NCI-H1105 treated with DMSO at 0.1 percent for 48 hours (cell line): ENCODE results near the gene SPDL1.
"Not testable (repeated sequence)": the region's sequence is repeated elsewhere in the genome, so short reads cannot be mapped to it uniquely, and the experiment has no call there.

Experiments
- DNase-seq: peaks from one replicate; lab custom pipeline; 2025; lab: John Stamatoyannopoulos, UW

SPDL1 gene

GRCh38 chr5:169574134-169574646 is 9.4 kb upstream of the SPDL1 start:
- DNase-seq, result no peak

- no peak for DNase-seq
These were observed 7.4 kb upstream of the SPDL1 start for GRCh38 chr5:169576181-169576598.

GRCh38 chr5:169577951-169578350 is 5.6 kb upstream of the SPDL1 start:
- peak; percentile 3 for DNase-seq

- DNase-seq, result no peak
These were observed 2.6 kb upstream of the SPDL1 start for GRCh38 chr5:169580964-169581363.

GRCh38 chr5:169581580-169582227 is 1.9 kb upstream of the SPDL1 start:
- DNase-seq, result peak; percentile 36

GRCh38 chr5:169583101-169583423 is 511 bp upstream of the SPDL1 start:
- no peak for DNase-seq

GRCh38 chr5:169584998-169585451 is 1.5 kb downstream of the SPDL1 start:
- DNase-seq, result no peak

GRCh38 chr5:169590602-169591001 is 7.0 kb downstream of the SPDL1 start:
- no peak for DNase-seq

GRCh38 chr5:169591636-169592035 is 8.1 kb downstream of the SPDL1 start:
- no peak for DNase-seq

GRCh38 chr5:169592937-169593650 is 9.5 kb downstream of the SPDL1 start:
- DNase-seq, result no peak

- DNase-seq, result no peak
These were observed 11.7 kb downstream of the SPDL1 start for GRCh38 chr5:169595172-169595820.

GRCh38 chr5:169599451-169599850 is 15.9 kb downstream of the SPDL1 start:
- DNase-seq, result no peak

- no peak for DNase-seq
These were observed 19.0 kb downstream of the SPDL1 start for GRCh38 chr5:169602535-169602934.

- no peak for DNase-seq
These were observed 22.7 kb downstream of the SPDL1 start for GRCh38 chr5:169606279-169606678.

GRCh38 chr5:169607882-169608281 is 24.3 kb downstream of the SPDL1 start:
- DNase-seq, result no peak

- DNase-seq, result no peak
These were observed 26.1 kb downstream of the SPDL1 start for GRCh38 chr5:169609716-169610115.

- no peak for DNase-seq
These were observed 27.0 kb downstream of the SPDL1 start for GRCh38 chr5:169610606-169611005.

GRCh38 chr5:169615561-169615960 is 32.0 kb downstream of the SPDL1 start:
- DNase-seq, result no peak

- not testable (repeated sequence) for DNase-seq
These were observed 40.7 kb downstream of the SPDL1 start for GRCh38 chr5:169624307-169624706.

- no peak for DNase-seq
These were observed 43.2 kb downstream of the SPDL1 start for GRCh38 chr5:169626779-169627178.

- no peak for DNase-seq
These were observed 44.0 kb downstream of the SPDL1 start for GRCh38 chr5:169627551-169627950.

GRCh38 chr5:169628892-169629291 is 45.3 kb downstream of the SPDL1 start:
- DNase-seq, result no peak
